Measurements from ENCODE around the gene RBM6. TPM values are rescaled to one million over a fixed set of nuclear protein-coding genes. Genes with fewer than 3 reads are reported as not detected.

The RBM6 gene
- total RNA-seq, 1 experiment from 2014 or later = 72.0 TPM

DNA sequence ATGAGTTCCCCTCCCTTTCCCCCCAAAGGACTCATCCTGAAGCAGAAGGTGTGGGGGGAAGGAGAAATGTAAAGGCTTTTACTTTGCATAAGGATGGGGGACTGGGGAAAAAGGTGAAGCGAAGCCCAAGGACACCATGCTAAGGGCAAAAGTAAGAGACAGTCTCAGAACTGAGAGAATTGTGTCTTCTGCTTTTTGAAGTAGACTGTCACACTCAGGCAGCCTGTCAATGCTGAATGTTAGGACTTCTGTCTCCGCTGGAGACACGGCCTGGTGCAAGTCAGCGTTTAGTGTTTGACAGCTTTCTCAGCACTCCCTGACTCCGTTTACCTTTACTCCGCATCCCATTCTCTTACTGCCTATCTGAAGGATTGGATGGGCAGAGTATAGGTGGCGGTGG lies 162.6 kb downstream of the RBM6 start:
- Histone ChIP-seq H3K9me3 (ENCODE audit: insufficient read depth, low read depth) (no peaks in the 10 kb centered on the region), H4K20me1 (ENCODE audit: insufficient read depth) (no peaks in the 10 kb centered on the region; the same call in 1 of the 2 replicates), H3K36me3 (ENCODE audit: low read depth) (peaks cover 50% of the 10 kb centered on the region), H3K4me3 (no peak overlapping the region), H3K9me2 (ENCODE audit: insufficient read depth) (no peaks in the 10 kb centered on the region), H3K27ac (no peak overlapping the region), H3K79me2 (ENCODE audit: low read depth) (no peaks in the 10 kb centered on the region), H3K4me2 (no peak overlapping the region), H3K4me1 (replicated peaks; ENCODE audit: insufficient read depth) (no peaks in the 10 kb centered on the region), H3F3A (ENCODE audit: insufficient read depth, low read depth) (no peaks in the 10 kb centered on the region), H2AFZ (no peak overlapping the region), H3K27me3 (ENCODE audit: insufficient read depth, low read depth) (no peaks in the 10 kb centered on the region)
- BruUV-seq (replicated peaks) = no TSS peak
- TF ChIP-seq, protein P1, sequence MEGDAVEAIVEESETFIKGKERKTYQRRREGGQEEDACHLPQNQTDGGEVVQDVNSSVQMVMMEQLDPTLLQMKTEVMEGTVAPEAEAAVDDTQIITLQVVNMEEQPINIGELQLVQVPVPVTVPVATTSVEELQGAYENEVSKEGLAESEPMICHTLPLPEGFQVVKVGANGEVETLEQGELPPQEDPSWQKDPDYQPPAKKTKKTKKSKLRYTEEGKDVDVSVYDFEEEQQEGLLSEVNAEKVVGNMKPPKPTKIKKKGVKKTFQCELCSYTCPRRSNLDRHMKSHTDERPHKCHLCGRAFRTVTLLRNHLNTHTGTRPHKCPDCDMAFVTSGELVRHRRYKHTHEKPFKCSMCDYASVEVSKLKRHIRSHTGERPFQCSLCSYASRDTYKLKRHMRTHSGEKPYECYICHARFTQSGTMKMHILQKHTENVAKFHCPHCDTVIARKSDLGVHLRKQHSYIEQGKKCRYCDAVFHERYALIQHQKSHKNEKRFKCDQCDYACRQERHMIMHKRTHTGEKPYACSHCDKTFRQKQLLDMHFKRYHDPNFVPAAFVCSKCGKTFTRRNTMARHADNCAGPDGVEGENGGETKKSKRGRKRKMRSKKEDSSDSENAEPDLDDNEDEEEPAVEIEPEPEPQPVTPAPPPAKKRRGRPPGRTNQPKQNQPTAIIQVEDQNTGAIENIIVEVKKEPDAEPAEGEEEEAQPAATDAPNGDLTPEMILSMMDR (conservative IDR thresholded peaks at IDR 0.05) = no peak
- TF ChIP-seq EZH2 (IDR thresholded peaks at IDR 0.05; ENCODE audit: low read depth) = no peak
- ChIA-PET CTCF (no interaction called here), POLR2A (ENCODE audit: unreplicated experiment) (no interaction called here)
- DNase-seq = no peak
- intact Hi-C loops (cut with micrococcal nuclease; ENCODE audit: unreplicated experiment) = loop anchor here (10.0 kb wide), 1 partner anchor 388 kb away; the partner anchor contains the start of gene AMIGO3

DNA sequence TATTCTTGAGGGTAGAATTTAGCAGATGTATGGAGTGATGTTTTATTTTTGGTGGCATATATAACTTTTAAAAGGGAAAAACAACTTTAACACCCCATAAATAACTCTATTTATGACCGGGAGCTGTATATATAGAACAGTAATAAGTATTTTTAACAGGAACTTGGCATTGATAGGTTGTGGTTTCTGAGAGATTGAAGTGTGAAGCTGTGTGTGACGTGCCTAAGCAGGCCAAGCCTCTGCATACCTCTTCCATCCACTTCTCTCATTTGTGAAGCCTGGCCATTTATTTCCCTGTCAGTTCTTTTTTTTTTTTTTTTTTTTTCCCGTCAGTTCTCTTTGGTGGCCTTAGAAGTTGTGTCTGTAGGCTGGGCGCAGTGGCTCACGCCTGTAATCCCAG lies 171.8 kb downstream of the RBM6 start:
- H3K4me1 ChIP-seq (replicated peaks; ENCODE audit: insufficient read depth) = no peaks in the 10 kb centered on the region
- CTCF ChIA-PET = no interaction called here
- no peak overlapping the region for H3K4me2 ChIP-seq
- BruUV-seq (replicated peaks) = no TSS peak
- H3K9me2 ChIP-seq (ENCODE audit: insufficient read depth) = no peaks in the 10 kb centered on the region
- no peaks in the 10 kb centered on the region for H3F3A ChIP-seq (ENCODE audit: insufficient read depth, low read depth)
- TF ChIP-seq, protein P1 (conservative IDR thresholded peaks at IDR 0.05) = no peak
- TF ChIP-seq EZH2 (IDR thresholded peaks at IDR 0.05; ENCODE audit: low read depth) = no peak
- intact Hi-C loops (cut with micrococcal nuclease; ENCODE audit: unreplicated experiment) = no loop called here
- no peak overlapping the region for H3K27ac ChIP-seq
- DNase-seq = no peak
- H4K20me1 ChIP-seq (ENCODE audit: insufficient read depth) = no peaks in the 10 kb centered on the region
- no peak overlapping the region for H3K4me3 ChIP-seq
- H3K36me3 ChIP-seq (ENCODE audit: low read depth) = peaks cover 14% of the 10 kb centered on the region
- no peaks in the 10 kb centered on the region for H3K27me3 ChIP-seq (ENCODE audit: insufficient read depth, low read depth)
- no peak overlapping the region for H2AFZ ChIP-seq
- no peaks in the 10 kb centered on the region for H3K79me2 ChIP-seq (ENCODE audit: low read depth)
- POLR2A ChIA-PET (ENCODE audit: unreplicated experiment) = no interaction called here
- no peaks in the 10 kb centered on the region for H3K9me3 ChIP-seq (ENCODE audit: insufficient read depth, low read depth)

DNA sequence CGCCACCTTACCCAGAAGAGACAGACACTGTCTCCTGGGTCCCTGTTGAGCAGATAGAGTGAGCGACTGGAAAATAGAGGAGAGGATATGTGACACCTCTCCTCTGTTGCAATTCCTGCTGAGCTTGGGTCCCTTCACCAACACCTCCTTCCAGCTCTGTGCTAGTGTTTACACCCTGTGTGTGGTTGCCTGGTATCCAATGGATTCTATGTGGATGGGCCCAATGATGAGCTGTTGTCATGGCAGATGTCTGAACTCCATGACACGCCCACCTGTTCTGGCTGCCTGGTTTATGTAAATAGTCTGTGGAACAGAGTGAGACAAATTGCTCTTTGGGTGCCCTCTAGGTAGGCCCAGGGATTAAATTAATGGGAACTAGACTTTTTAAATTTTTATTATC lies 172.5 kb downstream of the RBM6 start:
- CTCF ChIA-PET = no interaction called here
- intact Hi-C loops (cut with micrococcal nuclease; ENCODE audit: unreplicated experiment) = no loop called here

More for the DNA sequence above, 172.5 kb downstream of the RBM6 start:
- no peaks in the 10 kb centered on the region for H4K20me1 ChIP-seq (ENCODE audit: insufficient read depth)
- no peaks in the 10 kb centered on the region for H3K79me2 ChIP-seq (ENCODE audit: low read depth)
- H3F3A ChIP-seq (ENCODE audit: insufficient read depth, low read depth) = no peaks in the 10 kb centered on the region
- POLR2A ChIA-PET (ENCODE audit: unreplicated experiment) = no interaction called here
- no TSS peak for BruUV-seq (replicated peaks)
- no peak overlapping the region for H3K27ac ChIP-seq
- no peaks in the 10 kb centered on the region for H3K4me1 ChIP-seq (replicated peaks; ENCODE audit: insufficient read depth)
- no peak overlapping the region for H3K4me2 ChIP-seq
- H3K27me3 ChIP-seq (ENCODE audit: insufficient read depth, low read depth) = no peaks in the 10 kb centered on the region
- no peak for DNase-seq
- H2AFZ ChIP-seq = no peak overlapping the region
- H3K9me3 ChIP-seq (ENCODE audit: insufficient read depth, low read depth) = no peaks in the 10 kb centered on the region
- H3K4me3 ChIP-seq = no peak overlapping the region
- peaks cover 8% of the 10 kb centered on the region for H3K36me3 ChIP-seq (ENCODE audit: low read depth)
- H3K9me2 ChIP-seq (ENCODE audit: insufficient read depth) = no peaks in the 10 kb centered on the region
- TF ChIP-seq, protein P1 (conservative IDR thresholded peaks at IDR 0.05) = no peak
- TF ChIP-seq EZH2 (IDR thresholded peaks at IDR 0.05; ENCODE audit: low read depth) = no peak

All from PC-9 (cell line).